Skeletal muscle cell (primary cell): ENCODE data around the gene BRMS1L.

ENCODE experiments used
- DNase-seq: peaks from one replicate; pipeline ENCODE4 v3.0.0-alpha.2; 2010; ENCODE audit warnings: low read depth
- H3K4me3 ChIP-seq: 2 replicates; pipeline ENCODE4 v1.5.1; 2011; ENCODE audit warnings: low read depth, mild to moderate bottlenecking, control low read depth, low read length, moderate library complexity

Gene BRMS1L

DNA sequence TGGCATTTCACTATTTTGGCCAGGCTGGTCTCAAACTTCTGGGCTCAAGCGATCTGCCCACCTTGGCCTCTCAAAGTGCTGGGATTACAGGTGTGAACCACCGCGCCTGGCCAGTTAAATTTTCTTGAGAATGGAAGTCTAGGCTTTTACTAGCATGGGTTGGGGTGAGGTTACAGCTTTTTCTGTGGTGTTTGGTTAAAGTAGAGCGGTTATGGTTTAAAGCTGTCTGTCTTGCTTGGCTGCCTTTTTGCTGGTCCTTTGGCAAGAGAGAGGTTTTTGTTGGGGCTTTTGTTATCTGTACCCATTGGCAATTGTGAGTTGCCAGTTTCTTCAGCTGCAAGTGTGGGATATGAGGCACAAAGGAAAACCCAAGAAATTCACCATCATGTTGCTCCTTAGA lies 84.1 kb downstream of the BRMS1L start:
- DNase-seq = no peak
- H3K4me3 ChIP-seq = no peak overlapping the region

DNA sequence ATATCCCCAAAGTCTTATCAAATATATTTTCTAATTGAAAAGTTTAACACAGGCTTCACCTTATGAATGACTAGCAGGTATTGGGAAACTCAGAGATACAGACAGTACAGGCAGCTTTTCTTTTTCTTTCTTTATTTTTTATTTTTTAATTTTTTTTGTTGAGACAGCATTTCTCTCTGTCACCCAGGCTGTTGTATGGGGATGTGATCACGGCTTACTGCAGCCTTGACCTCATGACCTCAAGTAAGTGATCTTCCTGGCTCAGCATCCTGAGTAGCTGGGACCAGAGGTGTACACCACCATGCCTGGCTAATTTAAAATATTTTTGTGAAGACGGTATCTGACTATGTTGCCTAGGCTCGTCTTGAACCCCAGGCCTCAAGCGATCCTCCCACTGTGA lies 85.0 kb downstream of the BRMS1L start:
- H3K4me3 ChIP-seq = no peak overlapping the region
- no peak for DNase-seq

DNA sequence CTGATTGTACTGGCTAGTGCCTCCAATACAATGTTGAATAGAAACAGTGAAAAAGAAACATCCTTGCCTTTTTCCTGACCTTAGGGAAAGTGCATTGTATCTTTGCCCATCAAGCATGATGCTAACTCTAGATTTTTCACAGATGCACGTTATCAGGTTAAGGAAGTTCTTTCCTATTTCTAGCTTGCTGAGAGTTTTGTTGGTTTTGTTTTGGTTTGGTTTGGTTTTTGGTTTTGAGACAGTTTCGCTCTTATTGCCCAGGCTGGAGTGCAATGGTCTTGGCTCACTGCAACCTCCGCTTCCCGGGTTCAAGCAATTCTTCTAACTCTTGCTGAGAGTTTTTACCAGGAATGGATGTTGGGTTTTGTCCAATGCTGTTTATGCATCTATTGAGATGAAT lies 89.0 kb downstream of the BRMS1L start:
- H3K4me3 ChIP-seq = no peak overlapping the region
- no peak for DNase-seq

DNA sequence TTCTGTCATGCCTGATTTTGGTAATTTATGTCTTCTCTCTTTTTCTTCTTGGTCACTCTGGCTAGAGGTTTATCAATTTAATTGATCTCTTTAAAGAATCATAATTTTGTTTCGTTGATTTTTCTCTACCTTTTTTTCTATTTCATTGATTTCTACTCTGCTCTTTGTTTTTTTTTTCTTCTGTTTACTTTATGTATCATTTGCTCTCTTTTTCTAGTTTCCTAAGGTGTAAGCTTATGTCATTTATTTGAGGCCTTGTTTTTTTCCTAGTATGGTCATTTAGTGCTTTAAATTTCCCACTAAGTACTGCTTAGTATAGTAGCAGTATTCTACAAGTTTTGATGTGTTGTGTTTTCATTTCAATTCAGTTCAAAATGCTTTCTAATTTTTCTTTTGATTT lies 89.6 kb downstream of the BRMS1L start:
- H3K4me3 ChIP-seq = no peak overlapping the region
- DNase-seq = no peak
